ENCODE results near the gene RHOT2.

DNA sequence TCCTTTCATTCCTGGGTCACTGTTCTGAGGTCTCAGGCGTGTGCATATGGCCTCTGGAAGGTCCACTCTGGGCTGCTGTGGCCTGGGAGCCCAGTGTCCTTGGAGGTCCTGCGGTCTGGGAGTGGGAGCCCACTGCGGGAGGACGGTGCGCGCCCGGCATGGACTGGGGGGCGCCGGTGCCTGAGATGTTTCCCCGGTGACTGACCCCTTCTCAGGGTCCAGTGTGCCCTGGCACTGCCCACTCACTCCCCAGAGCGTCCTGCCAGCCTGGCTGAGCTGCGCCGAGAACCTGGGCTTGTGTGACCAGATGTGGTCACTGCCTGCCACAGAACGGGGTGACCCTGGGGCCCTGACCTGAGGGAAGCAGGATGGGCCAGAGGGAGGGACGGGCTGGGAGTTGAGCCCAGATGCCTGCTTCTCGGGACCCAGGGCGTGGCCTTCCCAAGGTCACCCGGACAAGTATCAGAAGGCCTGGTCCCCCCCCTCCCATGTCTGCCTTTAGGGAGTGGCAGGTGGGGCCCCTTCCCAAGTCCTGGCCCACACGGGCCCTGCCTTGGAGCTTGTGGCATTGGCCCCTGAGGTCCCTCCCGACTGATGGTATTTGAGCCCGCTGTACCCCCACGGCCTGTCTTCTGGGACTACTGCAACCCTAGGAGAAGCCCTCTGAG lies 6.4 kb downstream of the RHOT2 start:
- TF ChIP-seq, protein P1, sequence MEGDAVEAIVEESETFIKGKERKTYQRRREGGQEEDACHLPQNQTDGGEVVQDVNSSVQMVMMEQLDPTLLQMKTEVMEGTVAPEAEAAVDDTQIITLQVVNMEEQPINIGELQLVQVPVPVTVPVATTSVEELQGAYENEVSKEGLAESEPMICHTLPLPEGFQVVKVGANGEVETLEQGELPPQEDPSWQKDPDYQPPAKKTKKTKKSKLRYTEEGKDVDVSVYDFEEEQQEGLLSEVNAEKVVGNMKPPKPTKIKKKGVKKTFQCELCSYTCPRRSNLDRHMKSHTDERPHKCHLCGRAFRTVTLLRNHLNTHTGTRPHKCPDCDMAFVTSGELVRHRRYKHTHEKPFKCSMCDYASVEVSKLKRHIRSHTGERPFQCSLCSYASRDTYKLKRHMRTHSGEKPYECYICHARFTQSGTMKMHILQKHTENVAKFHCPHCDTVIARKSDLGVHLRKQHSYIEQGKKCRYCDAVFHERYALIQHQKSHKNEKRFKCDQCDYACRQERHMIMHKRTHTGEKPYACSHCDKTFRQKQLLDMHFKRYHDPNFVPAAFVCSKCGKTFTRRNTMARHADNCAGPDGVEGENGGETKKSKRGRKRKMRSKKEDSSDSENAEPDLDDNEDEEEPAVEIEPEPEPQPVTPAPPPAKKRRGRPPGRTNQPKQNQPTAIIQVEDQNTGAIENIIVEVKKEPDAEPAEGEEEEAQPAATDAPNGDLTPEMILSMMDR (conservative IDR thresholded peaks at IDR 0.05; ENCODE audit: low read depth, low read length): no peak
- TF ChIP-seq EZH2 (IDR thresholded peaks at IDR 0.05; ENCODE audit: borderline replicate concordance, low read depth, low read length, poor library complexity, severe bottlenecking): no peak
